Thyroid gland (tissue), 4 donors: ENCODE data around the gene FES. TPM values are rescaled to one million over a fixed set of nuclear protein-coding genes. Genes with fewer than 3 reads are reported as not detected.
"Not testable (repeated sequence)": the region's sequence is repeated elsewhere in the genome, so short reads cannot be mapped to it uniquely, and the experiment has no call there.

Experiments used
- DNase-seq, 2 donors: peaks; one replicate each; pipeline ENCODE4 v3.0.0-alpha.2; 2019
- H3K27ac ChIP-seq, 3 donors: fragments of 200-600 bp; sonication (generic); 1 replicate in 2 of 3; 2 replicates in 1 of 3; pipeline ENCODE4 v1.5.1; 2016 to 2019; ENCODE audit warnings: mild to moderate bottlenecking in 1 of 3, moderate library complexity in 1 of 3
- H3K27me3 ChIP-seq: fragments of 200-600 bp; sonication (generic); one replicate; pipeline ENCODE4 v1.5.1; 2019
- H3K36me3 ChIP-seq, 2 donors: fragments of 200-600 bp; sonication (generic); one replicate each; pipeline ENCODE4 v1.5.1; 2016 to 2019
- H3K4me1 ChIP-seq, 2 donors: fragments of 200-600 bp; sonication (generic); one replicate each; pipeline ENCODE4 v1.5.1; 2017 to 2019
- H3K4me3 ChIP-seq, 3 donors: fragments of 200-600 bp; sonication (generic); replicated peaks in 1 of 3; 1 replicate in 2 of 3; 2 replicates in 1 of 3; pipeline ENCODE4 v1.5.1; 2016; ENCODE audit warnings: mild to moderate bottlenecking in 1 of 3
- H3K9me3 ChIP-seq: fragments of 200-600 bp; sonication (generic); one replicate; pipeline ENCODE4 v1.5.1; 2017
- POLR2A ChIP-seq, 2 donors: fragments of 450-650 bp; IDR thresholded peaks; one replicate each; pipeline ENCODE4 v1.6.1; 2017; ENCODE audit warnings: antibody characterized with exemption in 2 of 2, mild to moderate bottlenecking in 2 of 2, moderate library complexity in 1 of 2
- WGBS, 2 donors: methylation state at CpG; one replicate each; pipeline ENCODE4 v1.1.5; 2017; 5-methylcytosine and 5-hydroxymethylcytosine counted together
- intact Hi-C: fragments of 100-400 bp; cut with DNase I; formaldehyde crosslinking; loops from one replicate; pipeline ENCODE4 v1.15.1; 2023
- total RNA-seq, 4 donors: library from RNA; depleted of rRNA; stranded (reverse); fragments of >200 nt; gene quantifications; one replicate each; pipeline ENCODE4 v1.2.3, GENCODE V29; 2016
- TF ChIP-seq, protein P1 (sequence below), 6 experiments: fragments of 200-600 bp in 3 of 6; fragments of 450-650 bp in 3 of 6; sonication (generic) in 3 of 6; IDR thresholded peaks; one replicate each; pipeline ENCODE4 v1.5.1; 2016 to 2019; ENCODE audit warnings: antibody characterized with exemption in 6 of 6, mild to moderate bottlenecking in 2 of 6, inconsistent platforms in 1 of 6, moderate library complexity in 1 of 6

The FES gene
- total RNA-seq, 4 donors from 2014 or later, result 34.1 to 44.5 (median 36.0) TPM

DNA sequence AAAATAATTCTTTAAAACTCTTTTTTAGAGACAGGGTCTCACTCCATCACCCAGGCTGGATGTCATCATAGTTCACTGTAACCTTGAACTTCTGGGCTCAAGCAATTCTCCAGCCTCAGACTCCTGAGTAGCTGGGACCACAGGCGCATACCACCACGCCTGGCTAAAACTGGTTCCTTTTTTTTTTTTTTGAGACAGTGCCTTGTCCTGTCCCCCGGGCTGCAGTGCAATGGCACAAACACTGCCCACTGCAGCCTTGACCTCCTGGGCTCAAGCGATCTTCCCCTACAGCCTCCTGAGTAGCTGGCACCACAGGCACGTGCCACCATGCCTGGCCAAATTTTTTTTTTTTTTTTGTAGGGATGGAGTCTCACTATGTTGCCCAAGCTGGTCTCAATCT is 39.6 kb upstream of the FES start:
- H3K9me3 ChIP-seq, result no peaks in the 10 kb centered on the region
- H3K4me3 ChIP-seq, result no peak overlapping the region
- 86 to 89% methylated on average over 5 of the region's 5 CpGs for WGBS, 2 donors
- peaks cover 15 to 35% of the 10 kb centered on the region in 2 donors for H3K4me1 ChIP-seq
- DNase-seq, result no peak
- H3K27me3 ChIP-seq, result no peaks in the 10 kb centered on the region
- intact Hi-C loops, result no loop called here
- peak overlapping the region in 2 of 3 donors; percentile 53 to 67 for H3K27ac ChIP-seq
- no peaks in the 10 kb centered on the region for H3K36me3 ChIP-seq
- no peak for TF ChIP-seq POLR2A (IDR thresholded peaks at IDR 0.05)
- TF ChIP-seq, protein P1, sequence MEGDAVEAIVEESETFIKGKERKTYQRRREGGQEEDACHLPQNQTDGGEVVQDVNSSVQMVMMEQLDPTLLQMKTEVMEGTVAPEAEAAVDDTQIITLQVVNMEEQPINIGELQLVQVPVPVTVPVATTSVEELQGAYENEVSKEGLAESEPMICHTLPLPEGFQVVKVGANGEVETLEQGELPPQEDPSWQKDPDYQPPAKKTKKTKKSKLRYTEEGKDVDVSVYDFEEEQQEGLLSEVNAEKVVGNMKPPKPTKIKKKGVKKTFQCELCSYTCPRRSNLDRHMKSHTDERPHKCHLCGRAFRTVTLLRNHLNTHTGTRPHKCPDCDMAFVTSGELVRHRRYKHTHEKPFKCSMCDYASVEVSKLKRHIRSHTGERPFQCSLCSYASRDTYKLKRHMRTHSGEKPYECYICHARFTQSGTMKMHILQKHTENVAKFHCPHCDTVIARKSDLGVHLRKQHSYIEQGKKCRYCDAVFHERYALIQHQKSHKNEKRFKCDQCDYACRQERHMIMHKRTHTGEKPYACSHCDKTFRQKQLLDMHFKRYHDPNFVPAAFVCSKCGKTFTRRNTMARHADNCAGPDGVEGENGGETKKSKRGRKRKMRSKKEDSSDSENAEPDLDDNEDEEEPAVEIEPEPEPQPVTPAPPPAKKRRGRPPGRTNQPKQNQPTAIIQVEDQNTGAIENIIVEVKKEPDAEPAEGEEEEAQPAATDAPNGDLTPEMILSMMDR (IDR thresholded peaks at IDR 0.05), result no peak

DNA sequence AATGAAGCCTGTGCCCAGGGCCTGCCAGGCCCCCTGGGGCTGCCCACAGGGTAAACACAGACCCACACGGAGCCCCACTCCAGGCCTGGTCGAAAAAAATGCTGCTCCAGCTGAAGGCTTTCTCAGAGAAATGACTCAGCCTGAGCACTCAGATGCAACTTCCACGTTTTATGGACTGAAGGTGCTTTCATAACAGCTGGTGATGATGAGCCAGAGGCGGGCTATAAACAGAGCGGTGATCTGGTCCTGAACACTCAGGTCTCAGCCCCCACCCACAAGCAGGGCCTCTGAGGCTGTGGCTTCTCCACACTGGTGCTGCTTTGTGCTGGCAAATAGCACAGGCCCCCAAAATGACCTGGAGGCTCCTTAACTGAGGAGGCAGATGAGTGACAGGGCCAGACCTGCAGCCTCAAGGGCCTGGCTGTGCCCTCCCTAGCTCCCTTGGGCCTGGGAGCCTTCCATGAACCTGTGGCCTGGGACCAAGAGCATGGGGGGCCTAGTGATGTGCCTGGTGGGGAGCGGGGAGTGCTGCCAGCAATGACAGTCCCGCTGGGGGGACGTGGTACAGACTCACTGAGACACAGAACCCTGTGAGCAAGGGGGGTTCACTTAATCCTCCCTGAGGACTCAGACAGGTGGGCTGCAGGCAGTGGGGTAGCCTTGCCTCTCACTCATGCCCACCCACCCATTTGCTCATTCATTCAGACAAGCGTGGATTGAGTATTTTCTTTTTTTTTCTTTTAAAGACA is 38.9 kb upstream of the FES start:
- WGBS, 2 donors, result 49 to 70% methylated on average over 8 to 9 of the region's 9 CpGs
- peak; percentile 60 for DNase-seq
- Histone ChIP-seq H3K36me3 (no peaks in the 10 kb centered on the region), H3K4me3 (no peak overlapping the region), H3K9me3 (no peaks in the 10 kb centered on the region), H3K4me1 (peaks cover 8 to 29% of the 10 kb centered on the region in 2 donors), H3K27ac (peak overlapping the region in 2 of 3 donors; percentile 53 to 67), H3K27me3 (no peaks in the 10 kb centered on the region)
- intact Hi-C loops, result no loop called here
- no peak for TF ChIP-seq POLR2A (IDR thresholded peaks at IDR 0.05)
- TF ChIP-seq, protein P1 (IDR thresholded peaks at IDR 0.05), result no peak

DNA sequence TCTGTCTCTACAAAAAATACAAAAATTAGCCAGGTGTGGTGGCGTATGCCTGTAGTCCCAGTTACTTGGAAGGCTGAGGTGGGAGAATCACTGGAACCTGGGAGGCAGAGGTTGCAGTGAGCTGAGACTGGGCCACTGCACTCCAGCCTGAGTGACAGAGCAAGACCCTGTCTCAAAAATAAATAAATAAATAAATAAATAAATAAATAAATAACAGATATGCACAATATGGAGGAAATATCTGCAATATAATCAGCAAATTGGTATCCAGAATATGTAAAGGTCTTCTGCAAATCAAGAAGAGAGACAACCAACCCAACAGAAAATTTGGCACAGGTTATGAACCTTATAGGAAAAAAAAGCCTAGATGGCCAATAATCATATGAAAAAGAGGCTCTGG is 34.9 kb upstream of the FES start:
- H3K9me3 ChIP-seq, H3K36me3 ChIP-seq, DNase-seq, H3K27me3 ChIP-seq, H3K4me3 ChIP-seq, intact Hi-C loops, H3K27ac ChIP-seq: not testable (repeated sequence)
- 89 to 97% methylated on average over 1 of the region's 1 CpG for WGBS, 2 donors
- peaks cover 0 to 11% of the 10 kb centered on the region in 2 donors for H3K4me1 ChIP-seq

DNA sequence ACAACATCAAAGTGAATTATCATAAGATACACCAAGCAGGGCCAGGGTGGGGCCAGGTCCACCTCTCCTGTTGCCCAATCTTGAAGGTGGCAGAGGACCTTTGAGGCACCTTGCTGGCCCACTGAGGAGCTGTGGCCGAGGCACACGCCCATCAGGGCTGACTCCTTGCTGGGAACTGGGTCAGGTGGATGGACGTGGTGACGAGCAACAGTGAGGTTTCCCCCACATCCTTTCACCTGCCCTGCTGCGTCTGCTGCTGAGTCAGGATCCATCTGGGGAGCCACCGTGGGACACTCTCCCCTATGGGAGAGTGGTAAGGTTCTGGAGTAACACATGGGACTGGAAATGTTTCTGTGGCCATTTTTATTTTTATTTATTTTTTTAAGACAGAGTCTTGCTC is 33.2 kb upstream of the FES start:
- Histone ChIP-seq H3K27me3 (no peaks in the 10 kb centered on the region), H3K4me3 (no peak overlapping the region), H3K36me3 (no peaks in the 10 kb centered on the region), H3K4me1 (peaks cover 5 to 7% of the 10 kb centered on the region in 2 donors), H3K27ac (no peak overlapping the region), H3K9me3 (no peaks in the 10 kb centered on the region)
- intact Hi-C loops, result no loop called here
- TF ChIP-seq, protein P1 (IDR thresholded peaks at IDR 0.05), result no peak
- TF ChIP-seq POLR2A (IDR thresholded peaks at IDR 0.05), result no peak
- DNase-seq, result no peak
- whole genome bisulfite sequencing, 2 donors, result 84 to 91% methylated on average over 6 of the region's 6 CpGs

DNA sequence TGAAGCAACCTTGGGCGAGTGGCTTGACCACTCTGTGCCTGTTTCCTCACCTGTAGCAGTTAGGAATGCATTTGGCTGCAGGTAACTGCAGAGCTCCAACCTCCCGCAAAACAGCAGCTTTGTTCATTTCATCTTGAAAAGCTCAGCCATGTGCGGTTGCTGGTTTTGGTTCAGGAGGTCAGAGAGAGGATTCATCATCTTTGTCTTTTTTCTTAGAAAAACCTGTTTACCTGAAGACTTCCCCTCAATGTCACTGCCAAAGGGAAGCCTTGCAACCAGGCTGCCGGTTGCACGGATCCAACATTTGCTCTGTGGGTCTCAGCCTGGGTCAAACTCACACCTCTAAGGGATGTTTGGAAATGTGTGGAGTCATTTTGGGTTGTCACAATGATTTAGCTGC is 32.4 kb upstream of the FES start:
- peaks cover 7 to 11% of the 10 kb centered on the region in 2 donors for H3K4me1 ChIP-seq
- no peaks in the 10 kb centered on the region for H3K9me3 ChIP-seq
- WGBS, 2 donors, result 88 to 94% methylated on average over 5 of the region's 5 CpGs
- H3K27ac ChIP-seq, result no peak overlapping the region
- no peak for DNase-seq
- no peaks in the 10 kb centered on the region for H3K27me3 ChIP-seq
- no peak overlapping the region for H3K4me3 ChIP-seq
- intact Hi-C loops, result no loop called here
- TF ChIP-seq, protein P1 (IDR thresholded peaks at IDR 0.05), result no peak
- no peak for TF ChIP-seq POLR2A (IDR thresholded peaks at IDR 0.05)
- no peaks in the 10 kb centered on the region for H3K36me3 ChIP-seq
